HG03575 (cell line): ENCODE results near the gene MBNL1.
"Not testable (repeated sequence)": the region's sequence is repeated elsewhere in the genome, so short reads cannot be mapped to it uniquely, and the experiment has no call there.

Experiments used
- ATAC-seq: cut with Tn5 transposase; IDR thresholded peaks from one replicate; pipeline ENCODE4 v1.9.1; 2021; ENCODE audit not compliant: unreplicated experiment, insufficient number of reproducible peaks, low FRiP score; ENCODE audit errors: extremely low read depth

The MBNL1 gene

GRCh38 chr3:152357587-152357986 lies 88.9 kb downstream of the MBNL1 start:
- no peak for ATAC-seq

DNA sequence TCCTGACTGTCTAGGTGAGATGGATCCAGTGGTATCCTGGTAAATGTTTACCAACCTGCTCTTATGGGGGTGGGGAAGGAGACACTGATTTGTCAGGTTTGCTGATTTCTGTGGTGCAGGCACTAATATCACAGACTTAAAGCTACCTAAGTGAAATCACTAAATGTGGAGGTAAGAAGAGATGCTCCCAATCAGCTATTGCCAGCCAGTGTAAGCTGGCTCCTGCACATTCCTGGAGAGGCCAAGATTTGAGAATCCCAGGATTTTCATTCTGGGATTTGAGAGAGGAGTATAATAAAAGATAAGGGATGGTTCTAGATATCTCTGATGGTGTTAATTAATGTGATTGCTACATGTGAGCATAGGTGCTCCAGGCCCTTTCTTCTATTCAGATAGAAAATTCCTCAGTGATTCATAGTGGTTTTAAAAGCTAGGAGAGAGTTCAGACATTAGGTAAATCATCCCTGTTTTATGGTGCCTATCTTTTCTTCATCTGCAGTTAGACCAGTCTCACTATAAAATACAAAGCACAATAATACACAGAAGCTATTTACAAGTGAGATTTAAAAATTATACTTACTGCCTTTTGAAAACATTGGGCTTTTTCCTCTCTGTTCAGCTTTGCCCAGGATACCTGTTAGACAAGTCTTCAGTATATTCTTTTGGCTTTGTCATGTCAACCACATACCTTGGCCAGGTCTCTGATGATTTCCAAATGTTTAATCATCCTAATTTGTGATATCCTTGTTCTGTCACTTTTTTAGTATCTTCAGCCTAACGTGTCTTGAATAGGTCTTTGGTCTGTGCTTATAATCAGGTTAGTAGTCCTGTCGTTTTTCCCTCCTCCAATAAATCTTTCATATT lies 90.9 kb downstream of the MBNL1 start:
- ATAC-seq, result no peak

GRCh38 chr3:152360302-152360701 lies 91.6 kb downstream of the MBNL1 start:
- ATAC-seq, result no peak

DNA sequence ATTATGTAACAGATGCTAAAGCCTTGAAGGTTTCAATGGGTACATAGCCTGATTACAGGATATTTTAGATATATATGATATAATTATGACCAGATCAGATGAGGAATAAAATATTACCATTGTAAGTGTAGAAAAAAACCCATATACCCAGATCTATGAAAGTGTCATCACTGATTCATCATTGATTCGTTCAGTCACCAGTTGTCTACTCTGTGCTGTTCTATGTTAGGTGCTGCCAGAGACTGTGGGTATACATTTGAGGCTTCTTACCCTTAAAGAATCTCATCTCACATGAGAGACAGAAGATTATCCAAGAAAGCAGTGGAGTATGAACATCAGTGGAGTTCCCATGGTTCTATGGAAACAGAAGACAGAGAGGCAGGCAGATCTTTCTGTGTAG lies 92.2 kb downstream of the MBNL1 start:
- ATAC-seq, result no peak

GRCh38 chr3:152362086-152362485 lies 93.4 kb downstream of the MBNL1 start:
- ATAC-seq, result no peak

DNA sequence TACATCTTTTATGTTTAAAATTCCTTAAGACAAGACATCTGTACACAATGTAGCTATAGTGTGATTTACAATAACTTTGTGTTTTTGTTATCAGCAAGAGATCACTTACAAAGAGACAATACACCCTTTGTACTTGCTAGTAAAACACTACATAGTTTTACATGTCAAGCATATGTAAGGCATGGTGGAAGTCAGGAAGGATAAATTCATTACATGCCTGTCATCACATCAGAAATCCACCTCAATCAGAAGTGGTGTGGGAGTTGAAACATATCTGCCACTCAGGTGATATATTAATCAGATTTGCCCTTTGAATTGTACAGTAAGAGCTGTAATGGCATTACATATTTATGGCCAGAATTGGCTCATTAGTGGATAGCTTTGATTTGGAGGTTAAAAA lies 95.5 kb downstream of the MBNL1 start:
- ATAC-seq, result no peak

- ATAC-seq, result no peak
These were observed 96.4 kb downstream of the MBNL1 start for GRCh38 chr3:152365126-152365525.

DNA sequence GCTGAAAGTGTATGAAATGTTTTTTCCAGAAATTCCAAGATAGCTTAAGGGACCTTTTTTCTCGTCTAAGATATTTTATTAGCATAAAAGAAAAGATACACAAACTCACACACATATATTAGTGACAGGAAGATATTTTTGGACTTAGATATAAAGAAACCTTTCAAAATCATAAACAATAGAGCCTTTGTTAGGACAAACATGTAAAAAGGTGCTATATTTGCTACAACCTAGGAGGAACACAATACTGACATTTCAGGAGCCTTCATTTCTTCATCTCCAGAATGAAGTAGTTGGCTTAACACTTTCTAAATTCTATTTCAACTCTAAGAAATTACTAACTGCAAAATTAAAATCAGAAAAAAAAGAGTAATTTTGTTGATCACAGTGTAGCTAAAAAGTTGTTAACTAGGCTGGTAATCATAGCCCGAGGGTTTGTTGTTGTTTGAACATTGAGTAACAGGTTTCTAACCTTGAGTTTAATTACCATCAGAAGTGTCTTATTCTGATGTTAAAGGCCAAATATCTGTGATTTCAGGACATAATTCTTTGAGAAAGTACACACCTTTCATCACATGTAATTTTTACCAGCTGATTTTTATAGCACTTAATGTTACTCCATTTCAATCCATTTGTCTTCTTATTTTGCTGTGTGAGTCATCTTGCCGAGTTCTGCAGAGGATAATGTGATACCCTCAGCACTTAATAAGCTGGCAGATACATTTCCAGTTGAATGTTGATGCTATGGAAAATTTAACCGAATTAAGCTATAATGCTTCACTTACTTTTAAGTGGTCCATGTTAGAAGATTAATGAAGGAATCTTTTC lies 97.3 kb downstream of the MBNL1 start:
- ATAC-seq, result no peak

- ATAC-seq, result not testable (repeated sequence)
These were observed 98.5 kb downstream of the MBNL1 start for GRCh38 chr3:152367192-152367591.

- not testable (repeated sequence) for ATAC-seq
These were observed 103.9 kb downstream of the MBNL1 start for GRCh38 chr3:152372633-152373032.

DNA sequence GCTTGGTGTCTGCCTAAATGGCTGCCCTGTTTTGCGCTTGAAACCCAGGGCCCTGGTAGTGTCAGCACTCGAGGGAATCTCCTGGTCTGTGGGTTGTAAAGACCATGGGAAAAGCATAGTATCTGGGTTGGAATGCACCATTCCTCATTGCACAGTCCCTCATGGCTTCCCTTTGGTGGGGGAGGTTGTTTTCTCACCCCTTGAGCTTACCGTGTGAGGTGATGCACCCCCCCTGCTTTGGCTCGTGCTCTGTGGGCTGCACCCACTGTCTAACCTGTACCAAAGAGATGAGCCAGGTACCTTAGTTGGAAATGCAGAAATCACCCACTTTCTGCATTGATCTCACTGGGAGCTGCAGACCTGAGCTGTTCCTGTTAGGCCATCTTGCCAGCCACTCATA lies 104.7 kb downstream of the MBNL1 start:
- ATAC-seq, result no peak

DNA sequence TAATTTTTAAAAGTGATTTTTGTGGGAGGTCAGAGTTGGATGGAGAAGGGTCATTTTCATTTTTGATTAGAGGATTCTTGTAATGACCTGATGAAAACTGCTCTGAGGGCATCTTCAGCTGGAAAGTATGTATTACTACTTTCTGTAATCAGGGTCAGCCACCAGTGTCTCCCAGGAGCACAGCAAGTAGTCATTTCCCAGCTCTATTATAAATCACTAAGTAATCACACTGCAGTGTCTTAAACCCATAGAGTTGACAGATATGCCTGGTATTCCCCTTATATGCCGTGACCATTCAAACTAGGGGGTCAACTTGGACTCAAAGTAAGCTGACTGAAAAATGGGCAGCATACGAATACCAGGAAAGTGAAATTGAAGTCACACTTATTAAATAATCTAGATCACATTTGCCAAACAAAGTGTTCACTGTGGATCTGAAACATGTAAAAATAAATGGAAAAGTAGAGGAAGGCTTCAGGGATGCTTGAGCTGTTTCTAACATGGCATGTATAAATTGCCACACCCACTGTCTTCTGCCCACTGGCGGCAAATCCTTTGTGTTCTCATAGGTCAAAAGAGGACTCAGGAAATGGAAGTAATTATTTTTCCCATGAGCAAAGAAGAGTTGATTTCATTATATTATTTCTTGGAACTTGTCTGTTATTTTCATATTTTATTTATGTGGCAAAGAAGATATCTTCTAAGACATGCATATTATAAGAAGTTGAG lies 105.7 kb downstream of the MBNL1 start:
- no peak for ATAC-seq

DNA sequence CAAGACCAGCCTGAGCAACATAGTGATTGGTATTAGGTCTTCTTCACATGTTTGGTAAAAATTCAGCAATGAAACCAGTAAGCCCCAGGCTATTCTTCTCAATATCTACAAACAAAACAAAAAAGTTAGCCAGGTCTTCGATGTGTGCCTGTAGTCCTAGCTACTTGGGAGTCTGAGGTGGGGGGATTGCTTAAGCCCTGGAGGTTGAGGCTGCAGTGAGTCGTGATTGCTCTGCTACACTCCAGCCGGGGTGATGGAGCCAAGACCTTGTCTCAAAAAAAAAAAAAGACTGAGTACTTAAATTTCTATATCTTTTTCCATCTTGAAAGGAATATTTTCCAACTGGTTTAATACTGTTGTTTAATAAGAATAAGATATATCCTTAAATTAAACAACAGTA lies 106.8 kb downstream of the MBNL1 start:
- ATAC-seq, result no peak

GRCh38 chr3:152376351-152377183 lies 107.8 kb downstream of the MBNL1 start:
- peak; percentile 59 for ATAC-seq

DNA sequence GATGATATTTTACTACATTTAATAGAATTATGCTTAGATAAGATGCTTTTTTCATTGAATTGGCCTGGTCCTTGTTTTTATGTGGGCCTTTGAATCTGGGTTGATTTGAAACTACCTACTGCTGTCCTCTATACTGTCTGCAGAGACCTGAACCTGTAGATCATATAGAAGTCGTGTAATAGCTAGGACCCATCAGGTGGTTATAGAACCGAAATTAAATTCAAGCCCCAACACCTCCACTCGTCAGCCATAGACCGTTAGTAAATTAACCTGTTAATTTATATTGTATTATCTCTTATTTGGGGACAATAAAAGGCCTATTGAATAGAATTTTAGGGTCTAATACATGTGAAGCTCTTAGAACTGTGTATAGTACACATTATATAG lies 108.4 kb downstream of the MBNL1 start:
- ATAC-seq, result peak; percentile 12

- no peak for ATAC-seq
These were observed 110.8 kb downstream of the MBNL1 start for GRCh38 chr3:152379415-152380042.

DNA sequence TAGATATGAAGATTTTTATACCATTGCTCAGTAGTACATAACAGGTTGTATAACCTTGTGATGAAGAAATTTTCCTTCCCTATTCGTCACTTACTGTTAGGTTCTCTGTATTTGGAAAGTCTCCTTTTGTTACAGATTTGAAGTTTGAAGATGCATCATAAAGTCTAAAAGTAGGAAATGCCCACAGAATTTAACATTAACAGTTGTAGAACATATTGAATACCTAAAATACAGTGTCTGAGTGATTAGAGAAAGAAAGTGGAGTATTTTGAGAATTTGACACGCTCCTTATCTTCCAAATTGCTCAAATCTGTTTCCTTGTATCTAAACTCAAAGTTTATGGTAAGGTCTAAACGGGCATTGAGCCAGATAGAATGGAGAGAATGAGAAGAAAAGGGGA lies 111.3 kb downstream of the MBNL1 start:
- ATAC-seq, result no peak

DNA sequence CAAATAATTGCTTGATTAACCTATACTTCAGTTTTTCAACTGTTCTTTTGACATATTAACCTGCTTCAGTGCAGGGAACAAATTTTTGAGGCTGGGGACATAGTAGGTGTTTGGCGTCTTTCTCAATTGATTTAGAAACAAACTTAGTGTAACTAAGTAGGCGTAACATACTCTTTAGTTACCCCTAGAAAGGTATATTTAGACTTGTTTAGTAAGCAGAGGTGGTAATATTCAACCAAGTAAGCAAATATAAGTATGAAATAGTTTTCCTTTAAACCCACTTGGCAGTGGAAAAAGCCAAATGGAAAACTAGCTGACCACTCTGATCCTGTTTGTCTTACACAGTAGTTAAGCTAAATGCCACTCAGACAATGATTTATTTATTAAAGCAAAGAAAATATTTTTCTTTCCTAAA lies 113.2 kb downstream of the MBNL1 start:
- ATAC-seq, result no peak
